Measurements from ENCODE around the gene ZMYM1.
"Not testable (repeated sequence)": the region's sequence is repeated elsewhere in the genome, so short reads cannot be mapped to it uniquely, and the experiment has no call there.

GRCh38 chr1:35142728-35143127, 63.5 kb downstream of the ZMYM1 start:
- TF ChIP-seq POLR2A, CTCF, POLR2AphosphoS5 (IDR thresholded peaks at IDR 0.05): not testable (repeated sequence)

Data from gastroesophageal sphincter (tissue), 3 donors.